GM12891 (cell line): ENCODE measurements around the gene LITAFD.

Experiments
- POLR2A ChIP-seq: IDR thresholded peaks from 2 replicates; pipeline ENCODE4 v1.6.1; 2011; ENCODE audit warnings: low read depth, low read length, control low read depth
- POLR2AphosphoS5 ChIP-seq: IDR thresholded peaks from 2 replicates; pipeline ENCODE4 v1.6.1; 2011; ENCODE audit warnings: low read depth, low read length, control low read depth
- SPI1 ChIP-seq: IDR thresholded peaks from 2 replicates; pipeline ENCODE4 v1.6.1; 2011; ENCODE audit warnings: low read depth, low read length, control low read depth
- TAF1 ChIP-seq: IDR thresholded peaks from 2 replicates; pipeline ENCODE4 v1.6.1; 2011; ENCODE audit warnings: low read depth, low read length, control low read depth

DNA sequence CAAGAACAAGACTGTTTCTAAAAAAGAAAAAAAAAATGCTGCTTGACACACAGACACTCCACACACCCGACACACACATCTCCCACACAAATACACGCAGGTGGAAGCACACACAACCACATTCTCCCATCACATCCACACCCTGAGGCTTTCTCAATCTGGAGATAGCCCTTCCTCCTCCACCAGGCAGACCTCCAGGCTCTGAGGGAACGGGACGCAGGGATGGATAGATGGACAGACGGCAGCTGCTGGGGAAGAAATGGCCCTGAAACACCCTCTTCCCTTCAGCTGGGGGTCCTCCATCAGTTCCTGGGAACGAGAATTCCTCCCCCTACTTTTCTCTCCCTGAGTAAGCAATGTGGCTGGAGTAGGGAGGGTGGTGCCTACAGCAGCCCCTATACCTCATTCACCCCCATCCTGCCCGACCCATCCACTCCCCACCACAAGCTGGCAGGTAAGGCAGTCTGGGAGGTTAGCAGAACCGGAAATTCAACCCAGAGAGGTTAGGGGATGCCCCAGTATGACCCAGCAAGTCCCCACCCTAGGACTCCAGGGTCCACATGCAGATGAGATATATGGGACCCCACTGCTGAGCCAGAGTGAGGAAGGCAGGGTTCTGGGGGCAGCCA lies 4.1 kb upstream of the LITAFD start:
- TF ChIP-seq SPI1 (no peak), POLR2A (no peak), POLR2AphosphoS5 (no peak), TAF1 (no peak)
